Activated CD8-positive, alpha-beta memory T cell treated with anti-CD3 and anti-CD28 coated beads, Interleukin-2, amount 50 U/mL, for 1 hour (primary cell): ENCODE measurements around the gene SVIL.
"Not testable (repeated sequence)": the region's sequence is repeated elsewhere in the genome, so short reads cannot be mapped to it uniquely, and the experiment has no call there.

Experiments used
- DNase-seq: peaks from one replicate; pipeline ENCODE4 v3.0.0-alpha.2; 2020; ENCODE audit errors: extremely low read depth

SVIL gene

DNA sequence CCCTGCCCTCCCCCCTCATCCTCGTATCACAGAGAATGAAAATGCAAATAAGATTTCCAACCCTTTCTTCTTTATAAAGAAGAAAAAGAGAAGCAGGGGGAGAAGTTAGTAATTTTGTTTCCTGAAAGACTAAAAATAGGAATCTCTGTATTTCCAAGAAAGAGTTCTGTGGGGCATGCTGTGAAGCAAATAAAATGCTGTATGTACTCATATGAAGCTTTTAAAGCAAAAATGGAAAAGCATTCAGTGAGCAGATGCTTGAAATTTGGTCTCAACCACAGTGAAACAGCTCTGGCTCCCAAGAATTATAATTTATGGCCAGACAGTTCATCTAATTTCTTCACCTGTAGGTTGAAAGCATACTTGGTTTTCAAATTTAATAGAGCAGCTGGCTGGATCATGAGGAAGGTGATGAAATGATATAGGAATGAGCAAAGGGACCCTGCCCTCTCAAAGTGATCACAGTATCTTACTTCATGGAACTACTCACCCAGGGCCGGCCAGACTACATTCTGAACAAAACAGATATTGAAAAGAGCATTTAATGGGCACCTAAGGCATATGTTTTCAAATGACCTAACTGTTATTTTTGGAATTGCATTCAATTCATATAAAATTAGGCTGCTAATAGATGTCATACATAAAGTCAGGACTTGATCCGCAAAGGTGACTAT is 31.4 kb downstream of the SVIL start:
- no peak for DNase-seq

DNA sequence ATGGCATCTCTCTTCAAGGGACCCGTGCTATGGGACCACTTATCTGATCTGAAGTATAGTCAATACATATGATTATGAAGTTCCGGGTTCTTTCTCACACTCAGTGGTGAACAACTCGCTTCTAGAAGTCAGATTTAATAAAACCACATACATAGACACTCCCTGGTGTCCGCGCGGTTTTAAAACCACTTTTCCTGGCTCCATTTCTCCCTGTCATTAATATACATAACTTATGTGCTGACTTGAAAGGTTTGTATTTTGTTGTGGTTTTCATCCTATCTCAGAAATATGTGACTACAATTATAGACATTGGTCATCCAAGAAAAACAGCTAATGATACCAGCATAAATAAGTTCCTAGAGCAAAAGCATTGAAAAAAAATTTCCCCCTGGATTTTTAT is 34.0 kb downstream of the SVIL start:
- no peak for DNase-seq

DNA sequence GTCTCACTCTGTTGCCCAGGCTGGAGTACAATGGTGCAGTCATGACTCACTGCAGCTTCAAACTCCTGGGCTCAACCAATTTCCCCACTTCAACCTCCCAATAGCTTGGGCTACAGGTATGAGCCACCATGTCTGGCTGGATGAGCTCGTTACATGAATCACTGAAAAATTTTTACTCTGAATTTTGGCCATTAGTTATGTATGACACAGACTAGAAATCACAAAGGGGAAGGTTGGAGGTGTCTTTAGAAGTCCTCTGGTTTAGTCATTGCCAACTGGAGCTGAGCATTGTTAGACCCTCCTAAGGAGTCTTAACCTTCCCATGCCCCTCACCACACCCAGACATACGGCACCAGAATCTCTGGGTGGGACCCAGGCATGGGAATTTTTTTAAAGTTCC is 34.7 kb downstream of the SVIL start:
- DNase-seq: no peak

DNA sequence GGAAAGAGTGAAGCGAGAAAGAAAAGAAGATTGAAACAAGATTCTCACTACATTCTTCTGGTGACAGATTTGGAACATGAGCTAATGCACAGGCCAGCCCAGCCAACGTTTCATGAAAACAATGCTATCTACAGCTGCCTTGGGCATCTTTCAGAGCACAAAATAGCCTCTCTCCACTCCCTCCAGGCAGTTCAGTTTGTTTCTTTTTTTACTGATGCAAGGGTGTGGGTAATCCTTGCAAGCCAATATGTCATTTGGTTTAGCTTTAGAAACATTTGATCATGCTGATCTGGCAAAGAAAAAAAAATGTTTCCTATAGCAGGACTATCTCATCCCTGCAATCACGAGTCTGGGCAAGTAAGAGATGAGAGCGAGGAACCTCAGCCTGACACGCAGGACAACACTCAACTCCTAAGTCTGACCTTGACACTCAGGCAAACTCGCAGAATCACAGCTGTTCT is 35.9 kb downstream of the SVIL start:
- no peak for DNase-seq

DNA sequence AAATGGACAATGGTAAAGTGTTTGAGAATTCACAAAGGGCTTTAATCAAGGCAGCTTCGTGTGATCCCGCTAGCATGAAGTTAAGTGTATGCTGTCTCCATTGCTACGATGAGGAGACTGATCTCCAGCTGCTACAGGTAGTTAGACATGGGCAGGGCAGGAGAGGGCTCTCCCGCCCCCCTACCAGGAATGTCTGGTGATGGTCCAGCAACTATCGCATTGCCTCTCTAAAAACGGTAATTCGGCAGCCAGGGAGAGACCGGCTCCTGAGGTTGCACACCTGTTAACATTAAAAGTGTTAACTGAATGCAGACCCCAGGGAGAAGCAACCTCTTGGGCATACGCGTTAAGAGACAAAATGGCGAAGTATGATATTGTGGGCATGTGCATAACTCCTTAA is 37.9 kb downstream of the SVIL start:
- no peak for DNase-seq

DNA sequence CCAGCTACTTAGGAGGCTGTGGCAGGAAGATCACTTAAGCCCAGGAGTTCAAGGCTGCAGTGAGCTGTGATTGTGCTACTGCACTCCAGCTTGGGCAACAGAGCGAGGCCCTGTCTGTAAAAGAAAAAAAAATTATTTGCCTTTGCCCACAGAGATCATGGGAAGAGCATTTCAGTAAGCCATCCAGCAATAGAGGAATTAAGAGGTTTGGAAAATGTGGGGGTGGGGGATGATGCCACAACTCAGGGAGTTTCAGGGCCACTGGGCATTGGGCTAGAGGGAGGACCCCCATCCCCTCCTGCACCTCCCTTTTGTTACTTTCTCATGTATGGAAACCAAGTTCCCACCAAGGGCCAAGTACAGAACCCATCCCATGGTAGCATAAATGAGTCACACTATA is 38.4 kb downstream of the SVIL start:
- DNase-seq: no peak

DNA sequence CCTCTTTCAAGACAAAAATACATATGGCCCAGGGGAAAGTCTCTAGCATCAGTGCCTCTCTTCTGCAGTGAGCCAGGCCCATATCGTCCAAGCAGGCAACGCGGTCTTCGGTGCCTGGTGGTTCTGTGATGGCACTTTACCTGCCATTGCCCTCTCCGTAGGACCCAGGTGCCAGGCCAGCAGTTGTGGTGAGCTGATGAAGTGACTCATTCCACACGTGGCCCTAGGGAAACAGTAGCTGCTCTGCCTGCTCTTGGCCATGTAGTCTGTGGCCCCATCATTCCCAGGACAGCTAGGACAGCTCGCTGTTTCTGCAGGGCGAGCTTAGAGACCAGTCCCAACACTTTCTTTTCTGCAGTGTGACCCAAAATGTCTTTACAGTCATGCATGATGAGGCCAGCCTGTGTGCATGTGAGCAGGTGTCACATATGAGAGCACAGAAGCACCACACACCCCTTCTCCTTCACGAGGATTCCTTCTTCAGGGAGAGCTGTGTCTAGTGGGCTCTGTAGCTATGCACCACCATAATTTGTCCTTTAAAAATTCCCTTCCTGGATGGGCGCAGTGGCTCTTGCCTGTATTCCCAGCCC is 39.0 kb downstream of the SVIL start:
- no peak for DNase-seq

DNA sequence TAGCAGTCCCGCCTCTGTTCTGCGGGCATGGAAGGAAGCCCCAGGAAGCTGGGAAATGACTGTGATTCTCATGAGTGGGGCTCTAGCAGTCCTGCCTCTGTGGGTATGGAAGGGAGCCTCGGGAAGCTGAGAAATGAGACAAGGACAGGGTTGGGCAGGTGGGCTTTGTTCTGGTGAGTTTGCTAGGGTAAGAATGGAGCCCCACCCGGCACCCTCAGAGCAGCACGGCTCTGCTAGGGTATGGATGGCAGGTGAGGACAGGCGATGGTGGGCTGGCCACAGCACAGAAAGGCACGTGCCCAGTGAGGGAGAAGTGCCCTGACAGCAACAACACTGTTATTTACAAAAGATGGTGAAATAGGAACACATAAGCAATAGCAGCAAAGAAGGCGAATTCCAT is 39.6 kb downstream of the SVIL start:
- no peak for DNase-seq

DNA sequence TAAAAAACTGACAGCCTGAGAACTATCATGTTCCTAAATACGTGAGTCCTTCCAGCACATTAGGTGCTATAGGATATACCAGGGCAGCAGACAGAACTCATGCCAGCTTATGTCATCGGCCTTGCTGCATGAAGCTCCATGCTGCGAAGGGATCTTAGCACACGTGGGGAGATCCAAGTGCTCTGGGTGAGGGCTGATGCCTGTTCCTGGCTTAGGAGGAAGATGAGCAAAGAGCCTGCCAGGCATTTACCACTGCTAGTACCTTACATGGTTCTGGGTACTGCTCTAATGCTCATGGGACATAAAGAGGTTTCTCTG is 43.2 kb downstream of the SVIL start:
- DNase-seq: no peak

DNA sequence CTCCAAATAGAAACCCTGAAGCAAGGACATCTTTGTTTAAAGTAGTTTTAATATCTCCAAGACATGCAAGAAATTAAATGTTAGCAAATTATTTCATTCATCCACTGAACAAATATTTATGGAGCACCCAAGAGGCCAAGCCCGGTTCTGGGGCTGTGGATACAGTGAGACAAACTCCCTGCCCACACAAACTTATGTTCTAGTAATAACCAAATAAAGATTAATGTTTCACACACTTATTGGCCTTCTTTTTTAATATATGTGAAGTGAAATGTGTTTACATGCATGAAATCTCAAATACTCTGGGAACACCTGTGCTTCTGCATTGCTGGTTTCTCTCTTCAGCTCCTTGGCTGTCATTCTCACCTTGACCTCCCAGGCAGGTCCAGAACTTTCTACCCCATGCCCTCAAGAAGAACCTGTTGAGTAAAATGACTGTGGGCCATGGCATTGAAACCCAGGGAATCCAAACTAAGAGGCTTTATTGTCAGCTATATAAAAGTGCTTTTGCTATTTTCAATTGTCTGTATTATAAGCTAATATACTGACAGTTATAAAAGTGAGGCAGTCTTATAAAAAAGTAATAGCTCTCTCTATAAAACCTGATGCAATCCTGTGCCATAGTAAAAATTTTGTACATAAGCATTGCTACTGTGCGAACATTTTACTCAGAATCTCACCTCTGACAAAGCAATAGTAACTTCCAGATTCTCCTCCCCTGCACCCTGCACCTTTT is 43.7 kb downstream of the SVIL start:
- no peak for DNase-seq

DNA sequence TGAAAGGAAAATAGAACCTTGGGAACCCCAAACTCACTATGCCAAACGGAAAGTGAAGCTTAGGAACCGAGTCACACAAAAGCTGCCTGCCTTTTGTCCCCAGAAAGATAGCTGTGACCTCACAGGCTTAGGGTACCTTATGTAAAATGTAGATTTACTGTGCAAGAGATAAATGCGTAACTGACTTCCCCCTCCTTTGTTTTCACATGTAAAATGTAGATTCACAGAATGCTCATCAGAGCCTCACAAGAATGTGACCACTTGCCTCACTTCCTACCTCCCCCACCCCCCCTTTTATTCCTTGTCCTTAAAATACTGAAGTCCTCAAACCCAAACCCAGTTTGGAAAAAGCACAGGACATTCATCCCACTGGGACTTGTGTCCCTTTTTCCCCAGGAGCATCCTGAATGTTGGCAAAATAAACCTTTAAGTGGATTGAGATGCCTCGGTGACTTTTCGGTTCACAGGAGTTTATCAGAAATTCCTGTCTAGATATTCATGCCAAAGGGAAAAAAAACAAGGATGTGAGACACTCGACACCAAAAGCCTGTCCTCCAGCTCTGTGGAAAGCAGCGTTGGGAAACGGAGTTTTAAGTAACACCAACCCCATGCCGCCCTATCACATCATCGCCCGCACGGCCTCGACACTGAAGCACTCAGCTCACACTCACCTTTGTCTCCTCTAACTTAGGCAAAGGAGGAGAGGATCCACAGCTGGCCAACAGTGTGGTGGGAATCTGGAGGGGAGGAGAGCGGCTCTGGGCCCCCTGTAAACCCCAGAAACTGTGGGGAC is 45.9 kb downstream of the SVIL start:
- no peak for DNase-seq

DNA sequence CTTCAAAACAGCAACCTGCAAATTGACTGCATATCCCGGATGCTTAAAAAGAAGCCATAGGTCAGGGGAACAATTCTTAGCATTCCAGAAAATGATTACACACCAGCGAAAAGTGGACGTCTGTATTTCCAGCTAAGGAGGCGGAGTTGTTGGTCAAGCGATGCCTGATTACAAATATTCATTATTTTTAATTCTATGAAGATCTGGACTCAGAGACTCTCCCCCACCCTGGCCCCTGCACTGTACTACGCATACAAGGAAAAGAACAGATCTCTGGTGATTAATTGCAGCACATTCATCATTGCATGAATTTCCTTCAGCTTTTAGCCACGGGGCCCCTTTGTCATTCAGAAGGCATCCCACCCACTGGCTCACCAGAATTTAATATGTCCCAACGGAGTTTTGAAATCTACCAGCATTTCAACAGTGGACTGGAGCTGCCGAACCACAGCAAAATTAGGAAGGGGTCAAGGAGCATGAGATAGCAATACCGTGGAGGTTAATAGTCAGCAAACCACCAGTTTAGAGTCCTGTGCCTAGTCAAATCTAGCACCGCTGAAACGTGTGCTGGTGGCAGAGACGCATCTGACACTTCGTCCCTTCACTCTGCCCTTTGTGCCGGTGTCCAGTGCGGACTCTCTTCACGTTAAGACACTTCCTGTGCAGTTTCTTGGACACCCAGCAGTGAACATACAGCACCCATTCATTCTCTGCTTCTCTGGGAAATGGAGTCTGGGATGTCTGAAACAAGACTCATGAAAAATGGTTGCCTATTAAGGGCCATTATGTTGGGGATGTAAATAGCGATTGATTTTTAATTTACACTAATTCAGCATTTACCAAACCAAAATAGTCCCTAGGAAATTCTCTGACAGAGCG is 46.8 kb downstream of the SVIL start:
- not testable (repeated sequence) for DNase-seq

DNA sequence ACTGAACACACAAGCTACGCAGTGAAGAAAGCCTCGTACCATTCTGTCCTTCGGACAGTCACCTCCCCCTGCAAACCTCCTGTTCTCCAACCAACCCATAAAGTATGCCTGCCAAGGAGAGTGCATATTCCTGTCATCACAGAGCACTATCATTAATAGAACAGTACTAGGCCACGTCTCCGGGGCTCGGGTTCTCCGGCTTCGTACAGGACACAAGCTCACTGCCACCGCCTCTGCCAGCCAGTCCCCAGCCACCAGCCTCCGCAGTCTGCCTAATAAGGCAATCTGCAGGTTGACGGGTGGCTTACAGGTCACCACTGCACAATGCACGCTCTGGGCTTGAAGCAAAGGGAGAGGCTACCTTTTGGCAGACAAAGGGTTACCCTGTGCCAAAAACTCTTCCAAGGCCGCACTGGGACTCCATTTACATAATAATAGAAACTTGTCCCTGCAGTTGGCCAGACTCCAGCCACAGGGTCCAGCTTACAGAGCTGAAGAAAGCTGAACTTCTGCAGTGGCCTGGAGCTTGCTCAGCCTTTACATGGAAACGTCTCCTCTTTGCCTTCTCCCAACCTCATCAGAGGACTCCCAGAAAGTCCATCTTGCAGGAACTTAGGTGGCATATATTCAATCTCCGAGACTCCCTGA is 47.5 kb downstream of the SVIL start:
- DNase-seq: not testable (repeated sequence)

DNA sequence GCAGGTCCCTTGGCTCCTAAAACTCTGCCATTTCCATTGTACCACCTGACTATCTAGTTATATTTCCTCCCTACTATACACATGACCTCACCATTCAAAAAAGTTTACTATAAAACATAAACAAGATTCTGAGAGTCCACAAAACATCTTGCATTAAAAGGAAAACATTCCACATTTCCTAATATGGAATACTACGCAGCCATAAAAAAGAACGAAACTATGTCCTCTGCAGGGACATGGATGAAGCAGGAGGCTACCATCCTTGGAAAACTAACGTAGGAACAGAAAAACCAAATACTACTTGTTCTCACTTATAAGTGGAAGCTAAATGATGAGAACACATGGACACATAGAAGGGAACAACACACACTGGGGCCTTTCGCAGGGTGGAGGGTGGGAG is 48.3 kb downstream of the SVIL start:
- no peak for DNase-seq

DNA sequence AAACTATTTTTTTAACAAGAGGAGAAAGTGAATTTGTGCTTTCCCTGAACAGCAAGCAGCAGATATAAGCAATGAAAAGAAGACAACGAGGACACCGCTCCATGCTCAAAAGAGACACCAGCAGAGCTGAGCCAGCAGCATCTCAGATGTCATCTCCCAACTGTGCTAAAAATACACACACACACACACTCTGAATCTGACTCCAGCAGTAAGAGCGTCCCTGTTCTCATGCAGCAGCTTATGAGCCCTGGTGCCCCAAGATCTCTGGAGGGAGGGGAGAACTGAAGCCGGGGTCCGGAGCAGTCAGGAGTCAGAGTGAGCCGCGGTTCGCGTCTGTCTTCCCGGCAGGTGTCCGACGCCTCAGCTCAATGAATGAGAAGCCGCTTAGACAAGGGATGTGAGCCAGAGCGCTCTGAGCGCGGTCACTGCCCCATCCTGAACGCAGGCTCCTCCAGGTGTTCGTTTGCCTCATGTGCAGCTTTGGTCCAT is 49.2 kb downstream of the SVIL start:
- DNase-seq: no peak

DNA sequence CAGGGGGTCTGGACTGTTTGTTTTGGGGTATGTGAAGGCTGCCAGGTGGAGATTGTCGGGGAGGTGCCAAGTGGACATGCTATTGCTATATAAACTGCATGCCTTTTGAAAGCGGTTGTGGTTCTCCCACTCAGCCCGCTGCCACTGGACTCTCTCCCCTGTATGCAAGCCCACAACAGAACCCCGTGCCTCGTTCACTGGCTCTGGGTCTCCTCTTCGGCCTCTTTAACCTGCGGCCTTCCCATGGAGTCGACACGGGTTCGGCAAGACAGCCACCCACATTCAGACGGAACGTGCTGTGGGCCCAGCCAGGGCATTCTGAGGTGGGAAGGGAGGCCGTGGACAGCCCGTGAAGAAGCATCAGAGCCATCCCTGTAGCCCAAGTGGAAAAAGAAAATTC is 50.3 kb downstream of the SVIL start:
- DNase-seq: no peak

DNA sequence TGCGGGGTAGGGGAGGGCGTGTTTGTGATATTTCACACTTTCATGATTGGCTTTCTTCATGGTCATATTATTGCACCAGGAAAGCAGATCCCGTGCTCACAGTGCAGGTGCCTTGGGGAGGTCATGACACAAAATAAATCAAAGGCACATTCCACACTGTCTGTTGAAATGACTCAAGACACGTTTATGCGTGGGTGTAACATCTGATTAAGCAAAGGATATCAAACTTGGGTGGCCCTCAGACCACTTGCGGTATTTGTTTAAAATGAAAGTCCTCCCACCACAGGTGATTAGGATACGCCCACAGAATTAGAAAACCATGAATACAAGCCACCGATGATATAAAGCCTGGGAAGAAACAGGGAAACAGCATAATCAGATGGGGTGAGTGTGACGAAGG is 51.1 kb downstream of the SVIL start:
- no peak for DNase-seq

DNA sequence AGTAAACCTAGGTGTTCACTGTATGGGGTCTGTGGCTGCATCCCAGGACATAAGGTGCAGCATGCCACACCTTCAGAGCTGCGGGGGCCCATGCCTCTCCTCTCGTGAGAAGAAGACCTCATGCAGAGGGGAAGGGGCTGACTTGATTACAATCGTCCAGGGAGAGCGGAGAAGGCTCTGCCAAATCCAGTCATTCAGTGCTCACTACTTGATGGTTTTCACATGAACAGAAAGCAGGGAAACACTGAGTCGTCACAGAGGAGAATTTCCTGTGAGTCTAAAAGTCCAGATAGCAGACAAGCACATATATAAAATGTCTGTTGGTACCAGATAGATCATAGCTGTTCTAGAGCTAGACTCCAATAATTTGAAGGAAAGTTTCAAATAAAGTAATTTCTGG is 52.0 kb downstream of the SVIL start:
- not testable (repeated sequence) for DNase-seq

DNA sequence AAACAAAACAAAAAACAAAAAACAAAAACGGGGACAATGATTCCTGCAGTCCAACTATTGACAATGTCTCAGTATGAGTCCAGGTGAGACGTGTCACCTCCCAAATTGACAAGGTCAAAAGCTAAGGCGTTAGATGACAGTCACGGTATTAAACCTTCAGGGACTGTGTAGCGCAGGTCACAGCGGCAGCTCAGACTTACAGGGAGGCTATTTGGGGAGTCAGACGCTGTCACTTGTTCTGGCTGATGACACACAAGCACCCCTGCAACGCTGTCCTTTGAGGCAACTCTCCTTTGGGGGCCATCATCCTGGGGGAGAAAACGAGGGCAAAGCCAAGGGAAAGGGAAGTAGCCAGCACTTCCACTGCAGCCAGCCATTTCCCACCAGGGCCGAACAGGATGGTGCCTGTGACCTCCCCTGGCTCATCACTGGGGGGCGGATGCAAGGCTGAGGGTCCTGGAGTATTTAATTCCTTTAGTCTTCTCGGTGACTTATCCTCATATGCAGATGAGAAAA is 55.3 kb downstream of the SVIL start:
- no peak for DNase-seq

DNA sequence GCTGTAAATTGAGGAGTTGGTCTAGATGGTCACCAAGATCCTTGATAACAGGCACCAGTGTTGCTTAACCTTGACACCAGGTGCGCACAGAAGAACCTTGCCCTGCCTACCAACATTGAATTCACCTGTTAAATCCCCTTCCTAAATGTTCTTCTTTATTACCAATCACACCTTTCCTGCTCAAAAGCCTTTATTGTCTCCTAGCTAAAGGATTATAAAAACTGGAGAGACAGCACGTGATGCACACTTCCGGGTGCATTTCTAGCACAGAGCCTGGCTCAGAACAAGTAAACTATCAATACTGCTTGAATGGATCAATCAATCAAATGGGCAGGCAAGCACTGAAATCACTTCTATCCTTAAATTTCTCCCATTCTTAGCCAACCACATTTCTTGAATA is 56.3 kb downstream of the SVIL start:
- DNase-seq: no peak

DNA sequence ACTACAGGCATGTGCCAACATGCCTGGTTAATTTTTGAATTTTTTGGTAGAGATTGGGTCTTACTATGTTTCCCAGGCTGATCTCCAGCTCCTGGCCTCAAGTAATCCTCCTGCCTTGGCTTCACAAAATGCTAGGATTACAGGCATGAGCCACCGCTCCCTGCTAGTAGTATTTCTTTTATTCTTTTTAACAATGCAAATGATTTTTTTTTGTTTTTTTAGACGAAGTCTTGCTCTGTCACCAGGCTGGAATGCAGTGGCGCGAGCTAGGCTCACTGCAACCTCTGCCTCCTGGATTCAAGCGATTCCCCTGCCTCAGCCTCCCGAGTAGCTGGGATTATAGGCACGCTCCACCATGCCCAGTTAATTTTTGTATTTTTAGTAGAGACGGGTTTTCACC is 58.1 kb downstream of the SVIL start:
- no peak for DNase-seq
